Large intestine (tissue), 3 donors: ENCODE results near the gene EML1. TPM values are rescaled to one million over a fixed set of nuclear protein-coding genes. Genes with fewer than 3 reads are reported as not detected.

ENCODE experiments used
- DNase-seq, 2 donors: peaks; one replicate each; pipeline versions ENCODE4 v3.0.0 to v3.0.0-alpha.2; 2013
- H3K27ac ChIP-seq: one replicate; pipeline ENCODE4 v1.5.1; 2013; ENCODE audit warnings: low read length
- H3K27me3 ChIP-seq: 2 replicates; pipeline ENCODE4 v1.6.1; 2013; ENCODE audit warnings: low read length; ENCODE audit not compliant: control insufficient read depth, insufficient read depth
- H3K36me3 ChIP-seq: 2 replicates; pipeline ENCODE4 v1.6.1; 2013; ENCODE audit warnings: low read length; ENCODE audit not compliant: control insufficient read depth, insufficient read depth
- H3K4me1 ChIP-seq: one replicate; pipeline ENCODE4 v1.6.1; 2013; ENCODE audit warnings: low read length; ENCODE audit not compliant: control insufficient read depth, insufficient read depth
- H3K4me3 ChIP-seq: one replicate; pipeline ENCODE4 v1.5.1; 2013; ENCODE audit warnings: low read length
- H3K9me3 ChIP-seq: one replicate; pipeline ENCODE4 v1.6.1; 2013; ENCODE audit warnings: mild to moderate bottlenecking, low read depth, low read length, moderate library complexity; ENCODE audit not compliant: control insufficient read depth
- WGBS: methylation state at CpG from one replicate; pipeline ENCODE4 v1.1.5; 2013; ENCODE audit warnings: low lambda C conversion rate; ENCODE audit not compliant: insufficient coverage; 5-methylcytosine and 5-hydroxymethylcytosine counted together
- polyA plus RNA-seq: library from polyadenylated mRNA; unstranded; fragments of 120-200 nt; gene quantifications from one replicate; pipeline ENCODE4 v1.2.1, GENCODE V29; 2013

EML1 gene
- polyA plus RNA-seq, 1 donor: 22.0 TPM

GRCh38 chr14:99807413-99808153 lies 14.4 kb downstream of the EML1 start:
- no peak overlapping the region for H3K27ac ChIP-seq
- 90% methylated on average over 2 of the region's 10 CpGs for WGBS
- no peak for DNase-seq

GRCh38 chr14:99808154-99808505 lies 14.9 kb downstream of the EML1 start:
- no peaks in the 10 kb centered on the region for H3K36me3 ChIP-seq
- H3K4me1 ChIP-seq: peaks cover 4% of the 10 kb centered on the region
- H3K27ac ChIP-seq: no peak overlapping the region
- H3K4me3 ChIP-seq: no peak overlapping the region
- no peaks in the 10 kb centered on the region for H3K27me3 ChIP-seq
- no peak for DNase-seq
- H3K9me3 ChIP-seq: no peaks in the 10 kb centered on the region
- 100% methylated on average over 1 of the region's 5 CpGs for WGBS

More at GRCh38 chr14:99807413-99808153, 14.4 kb downstream of the EML1 start:
- H3K4me3 ChIP-seq: no peak overlapping the region
- H3K27me3 ChIP-seq: no peaks in the 10 kb centered on the region
- peaks cover 4% of the 10 kb centered on the region for H3K4me1 ChIP-seq
- H3K36me3 ChIP-seq: no peaks in the 10 kb centered on the region
- H3K9me3 ChIP-seq: no peaks in the 10 kb centered on the region

- 100% methylated on average over 2 of the region's 3 CpGs for WGBS
- H3K4me1 ChIP-seq: peaks cover 4% of the 10 kb centered on the region
- H3K27ac ChIP-seq: no peak overlapping the region
- H3K36me3 ChIP-seq: no peaks in the 10 kb centered on the region
- H3K4me3 ChIP-seq: no peak overlapping the region
- DNase-seq: no peak
- H3K9me3 ChIP-seq: no peaks in the 10 kb centered on the region
- H3K27me3 ChIP-seq: no peaks in the 10 kb centered on the region
Measured at GRCh38 chr14:99808515-99808914, 15.3 kb downstream of the EML1 start.

GRCh38 chr14:99809360-99809759 lies 16.1 kb downstream of the EML1 start:
- Histone ChIP-seq H3K27ac (peak overlapping the region; percentile 16), H3K4me1 (peaks cover 4% of the 10 kb centered on the region), H3K4me3 (no peak overlapping the region), H3K27me3 (no peaks in the 10 kb centered on the region), H3K9me3 (no peaks in the 10 kb centered on the region), H3K36me3 (no peaks in the 10 kb centered on the region)
- DNase-seq: peak in 1 of 2 donors; percentile 17
- no CpG with 5 or more reads among the region's 9 CpGs for WGBS

- peak; percentile 48 to 58 for DNase-seq
- WGBS: 100% methylated on average over 1 of the region's 16 CpGs
- Histone ChIP-seq H3K9me3 (no peaks in the 10 kb centered on the region), H3K4me1 (peaks cover 4% of the 10 kb centered on the region), H3K36me3 (no peaks in the 10 kb centered on the region), H3K27ac (peak overlapping the region; percentile 16), H3K4me3 (no peak overlapping the region), H3K27me3 (no peaks in the 10 kb centered on the region)
Measured at GRCh38 chr14:99809859-99810558, 16.8 kb downstream of the EML1 start.

- Histone ChIP-seq H3K27me3 (no peaks in the 10 kb centered on the region), H3K9me3 (no peaks in the 10 kb centered on the region), H3K27ac (peak overlapping the region; percentile 16), H3K4me3 (no peak overlapping the region), H3K4me1 (peaks cover 4% of the 10 kb centered on the region), H3K36me3 (no peaks in the 10 kb centered on the region)
- DNase-seq: no peak
- no CpG with 5 or more reads among the region's 2 CpGs for WGBS
Measured at GRCh38 chr14:99810559-99810874, 17.3 kb downstream of the EML1 start.

- Histone ChIP-seq H3K4me1 (peaks cover 4% of the 10 kb centered on the region), H3K27me3 (no peaks in the 10 kb centered on the region), H3K36me3 (no peaks in the 10 kb centered on the region), H3K27ac (no peak overlapping the region), H3K4me3 (no peak overlapping the region), H3K9me3 (no peaks in the 10 kb centered on the region)
- DNase-seq: no peak
- WGBS: no CpG with 5 or more reads among the region's 9 CpGs
Measured at GRCh38 chr14:99812096-99812750, 19.0 kb downstream of the EML1 start.

- Histone ChIP-seq H3K27me3 (no peaks in the 10 kb centered on the region), H3K9me3 (no peaks in the 10 kb centered on the region), H3K27ac (no peak overlapping the region), H3K4me3 (no peak overlapping the region), H3K4me1 (peaks cover 4% of the 10 kb centered on the region), H3K36me3 (no peaks in the 10 kb centered on the region)
- WGBS: no CpG with 5 or more reads among the region's 6 CpGs
- no peak for DNase-seq
Measured at GRCh38 chr14:99812892-99813291, 19.7 kb downstream of the EML1 start.

- no peaks in the 10 kb centered on the region for H3K36me3 ChIP-seq
- WGBS: no CpG with 5 or more reads among the region's 6 CpGs
- no peaks in the 10 kb centered on the region for H3K27me3 ChIP-seq
- no peaks in the 10 kb centered on the region for H3K4me1 ChIP-seq
- H3K27ac ChIP-seq: no peak overlapping the region
- no peaks in the 10 kb centered on the region for H3K9me3 ChIP-seq
- DNase-seq: no peak
- H3K4me3 ChIP-seq: no peak overlapping the region
Measured at GRCh38 chr14:99815696-99816095, 22.5 kb downstream of the EML1 start.

- Histone ChIP-seq H3K36me3 (no peaks in the 10 kb centered on the region), H3K9me3 (no peaks in the 10 kb centered on the region), H3K4me3 (no peak overlapping the region), H3K4me1 (no peaks in the 10 kb centered on the region), H3K27me3 (no peaks in the 10 kb centered on the region), H3K27ac (no peak overlapping the region)
- DNase-seq: no peak
- WGBS: no CpG with 5 or more reads among the region's 7 CpGs
Measured at GRCh38 chr14:99816217-99816616, 23.0 kb downstream of the EML1 start.
